Breast epithelium (tissue), 4 donors: ENCODE results near the gene NCKAP5. TPM values are rescaled to one million over a fixed set of nuclear protein-coding genes. Genes with fewer than 3 reads are reported as not detected.

Source experiments
- DNase-seq, 2 donors: peaks; one replicate each; pipeline ENCODE4 v3.0.0-alpha.2; 2019; ENCODE audit warnings: low spot score in 2 of 2
- H3K27ac ChIP-seq, 2 donors: fragments of 200-600 bp; sonication (generic) in 1 of 2; one replicate each; pipeline ENCODE4 v1.5.1; 2016 to 2019; ENCODE audit warnings: mild to moderate bottlenecking in 1 of 2
- H3K27me3 ChIP-seq, 2 donors: fragments of 200-600 bp; sonication (generic) in 1 of 2; one replicate each; pipeline versions ENCODE4 v1.5.1 to v1.6.0; 2017 to 2019; ENCODE audit warnings: control low read depth in 1 of 2, mild to moderate bottlenecking in 1 of 2
- H3K36me3 ChIP-seq: fragments of 200-600 bp; one replicate; pipeline ENCODE4 v1.5.1; 2019
- H3K4me1 ChIP-seq, 2 donors: fragments of 200-600 bp; sonication (generic); one replicate each; pipeline ENCODE4 v1.5.1; 2016 to 2019; ENCODE audit warnings: control low read depth in 1 of 2
- H3K4me3 ChIP-seq, 3 donors: fragments of 200-600 bp; sonication (generic); 1 replicate in 2 of 3; 2 replicates in 1 of 3; pipeline ENCODE4 v1.5.1; 2016 to 2019; ENCODE audit warnings: mild to moderate bottlenecking in 3 of 3, moderate library complexity in 2 of 3
- H3K9me3 ChIP-seq, 2 donors: fragments of 200-600 bp; sonication (generic) in 1 of 2; one replicate each; pipeline ENCODE4 v1.5.1; 2016 to 2019; ENCODE audit warnings: control low read depth in 1 of 2
- CTCF ChIP-seq, 3 donors: fragments of 450-650 bp; IDR thresholded peaks; one replicate each; pipeline ENCODE4 v1.5.1; 2016 to 2017; ENCODE audit warnings: antibody characterized with exemption in 3 of 3, mild to moderate bottlenecking in 3 of 3, moderate library complexity in 3 of 3
- POLR2A ChIP-seq: fragments of 450-650 bp; IDR thresholded peaks from one replicate; pipeline ENCODE4 v1.6.1; 2016; ENCODE audit warnings: antibody characterized with exemption, mild to moderate bottlenecking, moderate library complexity
- POLR2AphosphoS5 ChIP-seq, 3 donors: sonication (generic); formaldehyde crosslinking; IDR thresholded peaks; one replicate each; pipeline ENCODE4 v1.6.1; 2017; ENCODE audit warnings: antibody characterized with exemption in 3 of 3
- intact Hi-C: fragments of 100-400 bp; cut with DNase I; formaldehyde crosslinking; loops from one replicate; pipeline ENCODE4 v1.15.1; 2023; ENCODE audit warnings: low total_unique reads
- total RNA-seq, 3 donors: library from RNA; depleted of rRNA; stranded (reverse); fragments of >200 nt; gene quantifications; one replicate each; pipeline ENCODE4 v1.1.0, GENCODE V29; 2016

NCKAP5 gene
- total RNA-seq, 3 donors from 2014 or later = 1.1 to 10.5 (median 6.1) TPM

GRCh38 chr2:132845339-132845738 is 722.9 kb downstream of the NCKAP5 start:
- no peaks in the 10 kb centered on the region for H3K36me3 ChIP-seq
- H3K4me3 ChIP-seq = no peak overlapping the region
- no peaks in the 10 kb centered on the region for H3K9me3 ChIP-seq
- no peak overlapping the region for H3K27ac ChIP-seq
- TF ChIP-seq POLR2A = no peak
- no peak for TF ChIP-seq POLR2AphosphoS5 (IDR thresholded peaks at IDR 0.05)
- no peak for TF ChIP-seq CTCF (IDR thresholded peaks at IDR 0.05)
- DNase-seq = no peak
- H3K27me3 ChIP-seq = no peaks in the 10 kb centered on the region
- intact Hi-C loops = no loop called here
- H3K4me1 ChIP-seq = no peaks in the 10 kb centered on the region

- intact Hi-C loops = no loop called here
- H3K27me3 ChIP-seq = no peaks in the 10 kb centered on the region
- no peak overlapping the region for H3K4me3 ChIP-seq
- TF ChIP-seq POLR2A = no peak
- no peak for TF ChIP-seq CTCF (IDR thresholded peaks at IDR 0.05)
- no peak for TF ChIP-seq POLR2AphosphoS5 (IDR thresholded peaks at IDR 0.05)
- no peaks in the 10 kb centered on the region for H3K4me1 ChIP-seq
- H3K27ac ChIP-seq = no peak overlapping the region
- DNase-seq = no peak
- H3K9me3 ChIP-seq = no peaks in the 10 kb centered on the region
- no peaks in the 10 kb centered on the region for H3K36me3 ChIP-seq
These were observed 723.7 kb downstream of the NCKAP5 start for GRCh38 chr2:132844585-132844984.

GRCh38 chr2:132837769-132838168 is 730.5 kb downstream of the NCKAP5 start:
- H3K4me1 ChIP-seq = no peaks in the 10 kb centered on the region
- no peaks in the 10 kb centered on the region for H3K36me3 ChIP-seq
- no peak for DNase-seq

GRCh38 chr2:132830321-132830827 is 737.9 kb downstream of the NCKAP5 start:
- Histone ChIP-seq H3K9me3 (peaks cover 0 to 12% of the 10 kb centered on the region in 2 donors), H3K4me1 (no peaks in the 10 kb centered on the region), H3K36me3 (no peaks in the 10 kb centered on the region), H3K4me3 (no peak overlapping the region), H3K27me3 (no peaks in the 10 kb centered on the region), H3K27ac (no peak overlapping the region)
- TF ChIP-seq POLR2A (no peak), CTCF (IDR thresholded peaks at IDR 0.05) (no peak), POLR2AphosphoS5 (IDR thresholded peaks at IDR 0.05) (no peak)
- DNase-seq = no peak
- intact Hi-C loops = no loop called here

More at GRCh38 chr2:132837769-132838168, 730.5 kb downstream of the NCKAP5 start:
- TF ChIP-seq POLR2AphosphoS5 (IDR thresholded peaks at IDR 0.05) (no peak), POLR2A (no peak), CTCF (IDR thresholded peaks at IDR 0.05) (no peak)
- Histone ChIP-seq H3K27me3 (no peaks in the 10 kb centered on the region), H3K9me3 (peaks cover 0 to 12% of the 10 kb centered on the region in 2 donors), H3K4me3 (no peak overlapping the region), H3K27ac (no peak overlapping the region)
- intact Hi-C loops = no loop called here

- Histone ChIP-seq H3K4me1 (no peaks in the 10 kb centered on the region), H3K27me3 (no peaks in the 10 kb centered on the region), H3K4me3 (no peak overlapping the region), H3K27ac (no peak overlapping the region), H3K36me3 (no peaks in the 10 kb centered on the region), H3K9me3 (no peaks in the 10 kb centered on the region)
- TF ChIP-seq POLR2AphosphoS5 (IDR thresholded peaks at IDR 0.05) (no peak), CTCF (IDR thresholded peaks at IDR 0.05) (no peak), POLR2A (no peak)
- intact Hi-C loops = no loop called here
- no peak for DNase-seq
These were observed 742.7 kb downstream of the NCKAP5 start for GRCh38 chr2:132825601-132826000.
